Fibroblast of villous mesenchyme (primary cell): ENCODE data around the gene R3HDM4. TPM values are rescaled to one million over a fixed set of nuclear protein-coding genes. Genes with fewer than 3 reads are reported as not detected.
A peak's percentile ranks its signal among the peaks of the same experiment; 100 is the strongest.

Source experiments
- DNase-seq: peaks from one replicate; pipeline ENCODE4 v3.0.0-alpha.2; 2010; ENCODE audit warnings: low read depth
- H3K4me3 ChIP-seq: 2 replicates; pipeline ENCODE4 v1.5.1; 2011; ENCODE audit warnings: low read depth, mild to moderate bottlenecking, low read length
- total RNA-seq: library from RNA; depleted of rRNA; stranded (reverse); fragments of >200 nt; gene quantifications from 2 replicates; pipeline ENCODE4 v1.2.3, GENCODE V29; 2012
- TF ChIP-seq, protein P1 (sequence below): IDR thresholded peaks from 2 replicates; pipeline ENCODE4 v1.5.1; 2012; ENCODE audit warnings: low read depth, mild to moderate bottlenecking, low read length; ENCODE audit not compliant: insufficient read depth

R3HDM4 gene
- total RNA-seq, 1 donor = 26.3 TPM

DNA sequence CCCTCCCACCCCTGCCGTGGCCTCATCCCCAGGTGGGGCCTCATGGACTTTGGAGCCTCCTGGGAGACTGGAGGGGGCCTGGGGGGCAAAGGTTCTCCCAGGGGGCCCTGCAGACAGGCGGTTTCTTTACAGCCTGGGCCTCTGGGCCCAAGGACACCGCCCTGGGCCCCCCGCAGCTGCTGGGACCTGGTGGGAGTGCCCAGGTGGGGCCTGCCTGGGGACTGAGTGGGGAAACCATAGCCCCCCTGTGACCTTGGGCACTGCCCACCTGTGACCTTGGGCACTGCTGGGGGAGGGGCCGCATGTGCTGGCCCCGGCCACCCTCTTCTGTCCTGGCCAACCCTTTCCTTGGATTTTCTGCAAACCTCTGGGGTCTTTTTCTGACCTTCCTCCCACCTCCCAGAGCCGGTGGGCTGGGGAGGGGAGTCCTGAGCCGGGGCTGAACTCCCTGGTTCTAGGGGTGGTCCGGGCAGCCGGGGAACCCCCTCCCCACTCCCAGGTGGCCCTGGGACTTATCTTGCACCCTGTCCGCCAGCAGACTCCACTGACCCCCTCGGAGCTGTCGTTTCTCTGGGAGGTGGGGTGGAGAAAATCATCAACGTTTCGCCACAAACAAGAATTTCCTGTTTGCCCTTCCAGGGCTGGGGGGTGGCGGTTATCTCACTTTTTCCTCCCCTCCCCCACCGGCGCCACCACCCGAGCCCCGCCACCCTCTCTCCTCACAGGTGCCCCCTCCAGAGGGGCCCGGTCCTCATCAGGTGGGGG is 39.8 kb upstream of the R3HDM4 start:
- TF ChIP-seq, protein P1, sequence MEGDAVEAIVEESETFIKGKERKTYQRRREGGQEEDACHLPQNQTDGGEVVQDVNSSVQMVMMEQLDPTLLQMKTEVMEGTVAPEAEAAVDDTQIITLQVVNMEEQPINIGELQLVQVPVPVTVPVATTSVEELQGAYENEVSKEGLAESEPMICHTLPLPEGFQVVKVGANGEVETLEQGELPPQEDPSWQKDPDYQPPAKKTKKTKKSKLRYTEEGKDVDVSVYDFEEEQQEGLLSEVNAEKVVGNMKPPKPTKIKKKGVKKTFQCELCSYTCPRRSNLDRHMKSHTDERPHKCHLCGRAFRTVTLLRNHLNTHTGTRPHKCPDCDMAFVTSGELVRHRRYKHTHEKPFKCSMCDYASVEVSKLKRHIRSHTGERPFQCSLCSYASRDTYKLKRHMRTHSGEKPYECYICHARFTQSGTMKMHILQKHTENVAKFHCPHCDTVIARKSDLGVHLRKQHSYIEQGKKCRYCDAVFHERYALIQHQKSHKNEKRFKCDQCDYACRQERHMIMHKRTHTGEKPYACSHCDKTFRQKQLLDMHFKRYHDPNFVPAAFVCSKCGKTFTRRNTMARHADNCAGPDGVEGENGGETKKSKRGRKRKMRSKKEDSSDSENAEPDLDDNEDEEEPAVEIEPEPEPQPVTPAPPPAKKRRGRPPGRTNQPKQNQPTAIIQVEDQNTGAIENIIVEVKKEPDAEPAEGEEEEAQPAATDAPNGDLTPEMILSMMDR = no peak
- peak; percentile 59 for DNase-seq
- H3K4me3 ChIP-seq = peak overlapping the region; percentile 41

DNA sequence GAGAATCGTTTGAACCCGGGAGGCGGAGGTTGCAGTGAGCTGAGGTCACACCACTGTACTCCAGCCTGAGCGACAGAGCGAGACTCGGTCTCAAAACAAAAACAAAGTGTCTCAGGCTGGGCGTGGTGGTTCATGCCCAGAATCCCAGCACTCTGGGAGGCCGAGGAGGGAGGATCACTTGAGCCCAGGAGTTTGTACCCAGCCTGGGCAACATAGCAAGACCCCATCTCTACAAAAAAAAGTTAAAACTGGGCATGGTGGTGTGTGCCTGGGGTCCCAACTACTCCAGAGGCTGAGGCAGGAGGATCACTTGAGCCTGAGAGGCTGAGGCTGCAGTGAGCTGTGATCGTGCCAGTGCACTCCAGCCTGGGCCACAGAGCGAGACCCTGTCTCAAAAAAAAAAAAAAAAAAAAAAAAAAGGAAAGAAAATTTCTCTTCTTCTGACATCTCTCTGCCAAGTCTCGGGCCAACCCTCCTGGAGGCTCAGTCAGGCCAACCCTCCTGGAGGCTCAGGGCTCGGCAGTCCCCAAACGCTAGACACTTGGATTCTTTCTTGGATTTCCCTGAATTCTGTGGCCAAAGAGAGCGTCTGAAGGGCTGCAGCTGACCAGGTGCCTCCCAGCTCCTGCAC is 39.1 kb upstream of the R3HDM4 start:
- TF ChIP-seq, protein P1 = no peak
- no peak for DNase-seq
- H3K4me3 ChIP-seq = peak overlapping the region; percentile 41

DNA sequence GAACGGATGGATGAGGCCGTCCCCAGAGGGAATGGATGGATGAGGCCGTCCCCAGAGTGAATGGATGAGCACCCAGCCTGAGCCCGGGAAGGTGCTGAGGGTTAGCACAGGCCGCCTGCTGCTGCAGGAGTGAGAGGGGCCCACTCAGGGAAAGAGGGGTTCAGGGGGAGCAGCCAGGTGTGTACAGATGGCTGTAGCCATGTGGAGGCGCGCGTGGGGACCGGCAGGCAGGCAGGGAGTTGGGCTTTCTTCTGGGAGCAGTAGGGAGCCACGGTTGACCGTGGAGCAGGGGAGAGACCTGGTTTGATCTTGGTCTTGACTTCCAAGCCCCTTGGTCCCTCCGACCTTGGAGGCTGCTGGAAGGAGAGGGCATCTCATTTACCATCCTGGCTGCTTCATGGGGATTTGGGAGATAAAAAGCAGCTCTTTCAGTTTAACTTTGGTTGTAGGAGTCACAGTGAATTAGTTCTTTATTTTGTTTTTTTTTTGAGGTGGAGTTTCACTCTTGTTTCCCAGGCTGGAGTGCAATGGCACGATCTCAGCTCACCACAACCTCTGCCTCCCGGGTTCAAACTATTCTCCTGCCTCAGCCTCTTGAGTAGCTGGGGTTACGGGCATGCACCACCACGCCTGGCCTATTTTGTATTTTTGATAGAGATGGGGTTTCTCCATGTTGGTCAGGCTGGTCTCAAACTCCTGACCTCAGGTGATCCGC is 37.5 kb upstream of the R3HDM4 start:
- no peak overlapping the region for H3K4me3 ChIP-seq
- no peak for DNase-seq
- TF ChIP-seq, protein P1 = no peak

DNA sequence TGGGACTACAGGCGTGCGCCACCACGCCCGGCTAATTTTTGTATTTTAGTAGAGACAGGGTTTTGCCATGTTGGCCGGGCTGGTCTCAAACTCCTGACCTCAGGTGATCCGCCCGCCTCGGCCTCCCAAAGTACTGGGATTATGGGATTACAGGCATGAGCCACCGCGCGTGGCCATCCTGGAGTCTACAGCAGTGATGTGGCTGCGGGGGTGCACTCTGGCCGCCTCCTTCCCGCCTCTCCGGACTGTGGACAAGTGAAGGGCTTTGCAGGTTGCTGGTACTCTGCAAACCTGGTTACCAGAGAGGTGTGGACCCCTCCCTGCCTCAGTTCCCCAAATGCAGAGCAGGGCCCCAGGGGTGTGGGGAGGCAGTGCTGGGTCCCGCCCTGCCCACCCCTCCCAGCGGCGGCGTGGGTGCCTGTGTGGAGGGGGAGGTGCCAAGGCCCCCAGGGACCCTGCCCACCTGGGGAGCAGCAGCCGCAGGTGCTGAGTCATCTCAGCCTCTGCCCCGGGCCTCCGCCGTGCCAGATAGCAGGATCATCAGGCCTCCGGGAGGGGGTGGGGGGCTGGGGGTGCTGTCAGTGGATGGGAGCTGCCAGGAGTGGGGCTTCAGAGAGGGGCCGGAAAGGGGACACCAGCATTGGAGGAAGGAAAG is 36.0 kb upstream of the R3HDM4 start:
- no peak overlapping the region for H3K4me3 ChIP-seq
- TF ChIP-seq, protein P1 = no peak
- DNase-seq = no peak

DNA sequence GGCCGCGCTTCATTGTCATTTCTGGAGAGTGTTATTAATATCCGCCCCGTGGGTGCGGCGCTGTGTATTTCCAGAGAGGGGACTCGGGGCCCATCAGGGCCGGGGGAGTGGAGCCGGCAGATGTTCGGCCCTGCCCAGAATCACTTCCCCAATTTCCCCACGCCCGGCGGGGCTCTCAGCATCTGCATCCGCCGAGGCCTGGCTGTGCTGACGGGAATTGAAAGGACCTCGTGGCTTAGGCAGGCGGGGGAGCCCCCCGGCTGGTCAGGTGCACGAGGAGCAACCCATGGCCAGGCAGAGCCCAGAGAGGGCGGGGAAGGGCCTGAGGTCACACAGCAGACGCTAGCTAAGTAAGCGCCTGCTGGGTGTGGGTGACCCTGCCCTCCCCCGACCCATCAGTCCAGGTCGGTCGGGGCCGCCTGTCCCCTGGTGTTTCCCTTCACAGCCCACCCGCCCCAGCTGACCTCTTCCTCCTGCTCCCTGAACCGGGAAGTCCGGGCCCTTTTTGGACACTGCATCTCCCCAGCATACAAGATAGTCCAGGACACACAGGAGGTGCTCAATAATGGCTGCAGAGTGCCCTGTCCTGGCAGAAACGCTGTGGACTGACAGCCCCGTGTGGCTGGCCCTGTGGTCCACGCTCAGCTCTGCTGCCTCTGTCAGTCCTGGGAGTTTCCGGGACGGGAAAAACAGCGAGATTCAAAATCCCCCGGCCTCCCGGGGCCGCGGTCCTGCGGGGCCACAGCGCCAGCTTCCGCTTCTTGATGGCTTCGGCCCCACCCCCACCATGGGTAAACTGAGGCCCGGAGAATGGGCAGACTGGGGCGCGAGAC is 34.9 kb upstream of the R3HDM4 start:
- H3K4me3 ChIP-seq = no peak overlapping the region
- DNase-seq = no peak
- TF ChIP-seq, protein P1 = no peak
